SU-DHL-6 (cell line): ENCODE data around the gene STKLD1.

Source experiments
- EZH2phosphoT487 ChIP-seq: fragments of 200-600 bp; sonication (generic), shearing (Covaris generic); conservative IDR thresholded peaks from 2 replicates; pipeline ENCODE4 v1.6.1; 2018; ENCODE audit warnings: mild to moderate bottlenecking, antibody characterized with exemption, low read length, moderate library complexity, mixed read lengths
- TF ChIP-seq, protein P1 (sequence below): fragments of 200-600 bp; sonication (generic); IDR thresholded peaks from one replicate; pipeline ENCODE4 v1.5.1; 2017; ENCODE audit warnings: antibody characterized with exemption, mild to moderate bottlenecking, low read length, moderate library complexity; ENCODE audit not compliant: insufficient read depth, poor library complexity, severe bottlenecking

GRCh38 chr9:133371261-133371711, 4.9 kb upstream of the STKLD1 start:
- TF ChIP-seq, protein P1, sequence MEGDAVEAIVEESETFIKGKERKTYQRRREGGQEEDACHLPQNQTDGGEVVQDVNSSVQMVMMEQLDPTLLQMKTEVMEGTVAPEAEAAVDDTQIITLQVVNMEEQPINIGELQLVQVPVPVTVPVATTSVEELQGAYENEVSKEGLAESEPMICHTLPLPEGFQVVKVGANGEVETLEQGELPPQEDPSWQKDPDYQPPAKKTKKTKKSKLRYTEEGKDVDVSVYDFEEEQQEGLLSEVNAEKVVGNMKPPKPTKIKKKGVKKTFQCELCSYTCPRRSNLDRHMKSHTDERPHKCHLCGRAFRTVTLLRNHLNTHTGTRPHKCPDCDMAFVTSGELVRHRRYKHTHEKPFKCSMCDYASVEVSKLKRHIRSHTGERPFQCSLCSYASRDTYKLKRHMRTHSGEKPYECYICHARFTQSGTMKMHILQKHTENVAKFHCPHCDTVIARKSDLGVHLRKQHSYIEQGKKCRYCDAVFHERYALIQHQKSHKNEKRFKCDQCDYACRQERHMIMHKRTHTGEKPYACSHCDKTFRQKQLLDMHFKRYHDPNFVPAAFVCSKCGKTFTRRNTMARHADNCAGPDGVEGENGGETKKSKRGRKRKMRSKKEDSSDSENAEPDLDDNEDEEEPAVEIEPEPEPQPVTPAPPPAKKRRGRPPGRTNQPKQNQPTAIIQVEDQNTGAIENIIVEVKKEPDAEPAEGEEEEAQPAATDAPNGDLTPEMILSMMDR, result no peak
- no peak for TF ChIP-seq EZH2phosphoT487
